Cardiac fibroblast (primary cell): ENCODE data around the gene EED.
A peak's percentile ranks its signal among the peaks of the same experiment; 100 is the strongest.
"Not testable (repeated sequence)": the region's sequence is repeated elsewhere in the genome, so short reads cannot be mapped to it uniquely, and the experiment has no call there.

Experiments
- DNase-seq, 2 donors: peaks; one replicate each; pipeline versions ENCODE4 v3.0.0 to v3.0.0-alpha.2; 2010; ENCODE audit warnings: low read depth in 2 of 2
- H3K4me3 ChIP-seq, 2 donors: replicated peaks in 1 of 2; 1 replicate in 1 of 2; 2 replicates in 1 of 2; pipeline ENCODE4 v1.5.1; 2011; ENCODE audit warnings: low read depth in 2 of 2, low read length in 2 of 2, mild to moderate bottlenecking in 2 of 2, moderate library complexity in 1 of 2
- CTCF ChIP-seq: IDR thresholded peaks from one replicate; pipeline ENCODE4 v1.5.1; 2011; ENCODE audit warnings: low read depth, mild to moderate bottlenecking, low read length, inconsistent platforms

EED gene

GRCh38 chr11:86228269-86229038, 16.1 kb upstream of the EED start:
- no peak overlapping the region for H3K4me3 ChIP-seq
- no peak for DNase-seq
- TF ChIP-seq CTCF = no peak

- DNase-seq, H3K4me3 ChIP-seq: not testable (repeated sequence)
Measured at GRCh38 chr11:86229039-86229330, 15.6 kb upstream of the EED start.

GRCh38 chr11:86230179-86230804, 14.3 kb upstream of the EED start:
- peak in 1 of 2 donors; percentile 19 for DNase-seq
- no peak overlapping the region for H3K4me3 ChIP-seq
- peak; percentile 11 for TF ChIP-seq CTCF

- TF ChIP-seq CTCF = no peak
- no peak overlapping the region for H3K4me3 ChIP-seq
- DNase-seq = peak in 1 of 2 donors; percentile 29
Measured at GRCh38 chr11:86230921-86231434, 13.6 kb upstream of the EED start.

GRCh38 chr11:86232556-86232955, 12.0 kb upstream of the EED start:
- TF ChIP-seq CTCF = no peak
- DNase-seq = no peak
- no peak overlapping the region for H3K4me3 ChIP-seq

- no peak overlapping the region for H3K4me3 ChIP-seq
- DNase-seq = no peak
- no peak for TF ChIP-seq CTCF
Measured at GRCh38 chr11:86234831-86235461, 9.6 kb upstream of the EED start.

GRCh38 chr11:86237267-86237804, 7.2 kb upstream of the EED start:
- no peak overlapping the region for H3K4me3 ChIP-seq
- TF ChIP-seq CTCF = no peak
- DNase-seq = no peak
